ENCODE results near the gene KNTC1. TPM values are rescaled to one million over a fixed set of nuclear protein-coding genes. Genes with fewer than 3 reads are reported as not detected.

Gene KNTC1
- total and polyA plus RNA-seq, 11 donors, result 2.1 to 10.4 (median 2.8) TPM

- intact Hi-C loops (cut with DNase I), result loop anchor here in 4 of 10 donors (2.0 to 5.0 kb wide), 3 partner anchors 23 to 251 kb away; partner anchors contain the start of genes KNTC1 (in 2 of the 4), RSRC2 (in 2 of the 4) and DENR (in 1 of the 4)
- H3K4me1 ChIP-seq, result peaks cover 0 to 36% (median 28%) of the 10 kb centered on the region in 12 donors
- H3K36me3 ChIP-seq, result peaks cover 0 to 57% (median 43%) of the 10 kb centered on the region in 9 donors
- 82 to 89% (median 87%) methylated on average over 9 of the region's 9 CpGs for WGBS, 4 donors
- peak overlapping the region in 10 of 12 donors; percentile 84 to 100 (median 96) for H3K27ac ChIP-seq
- no peaks in the 10 kb centered on the region for H3K9me3 ChIP-seq
- TF ChIP-seq POLR2A (IDR thresholded peaks at IDR 0.05), result no peak
- TF ChIP-seq CTCF (IDR thresholded peaks at IDR 0.05), result no peak
- H3K4me3 ChIP-seq, result peak overlapping the region in 9 of 12 donors; percentile 67 to 95 (median 78)
- DNase-seq, result no peak
- no peaks in the 10 kb centered on the region for H3K27me3 ChIP-seq
- ATAC-seq, result no peak
These were observed 25.5 kb upstream of the KNTC1 start for GRCh38 chr12:122501489-122501989.

DNA sequence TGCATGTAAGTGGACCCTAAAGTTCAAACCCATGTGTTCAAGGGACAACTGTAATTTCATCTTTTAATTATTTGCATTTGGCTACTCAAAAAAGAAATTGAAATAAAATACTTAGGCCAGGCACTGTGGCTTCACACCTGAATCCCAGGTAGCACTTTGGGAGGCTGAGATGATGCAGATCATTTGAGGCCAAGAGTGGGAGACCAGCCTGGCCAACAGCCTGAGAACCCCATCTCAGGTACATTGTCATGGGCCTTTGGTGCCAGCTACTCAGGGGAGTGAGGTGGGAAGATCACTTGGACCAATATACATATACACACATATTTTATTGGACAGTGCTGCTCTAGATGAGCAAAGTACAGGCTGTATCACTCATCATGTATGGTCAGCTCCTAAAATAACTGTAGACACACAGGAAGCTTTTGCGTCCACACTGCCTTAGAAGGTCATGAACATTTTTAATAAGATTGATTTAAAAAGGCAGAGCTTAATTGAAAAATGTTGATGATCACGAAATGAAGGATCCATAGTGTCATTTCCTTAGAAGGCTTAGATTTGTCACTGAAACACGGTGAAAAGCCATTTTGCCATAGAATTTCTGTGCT, 23.8 kb upstream of the KNTC1 start:
- DNase-seq, result no peak
- intact Hi-C loops (cut with DNase I), result loop anchor here in 1 of 10 donors (5.0 kb wide), 1 partner anchor 249 kb away; the partner anchor contains the start of gene DENR
- Histone ChIP-seq H3K36me3 (peaks cover 0 to 63% (median 57%) of the 10 kb centered on the region in 9 donors), H3K27ac (no peak overlapping the region), H3K4me3 (no peak overlapping the region), H3K4me1 (peaks cover 0 to 29% (median 19%) of the 10 kb centered on the region in 12 donors), H3K27me3 (no peaks in the 10 kb centered on the region), H3K9me3 (no peaks in the 10 kb centered on the region)
- TF ChIP-seq CTCF (IDR thresholded peaks at IDR 0.05) (no peak), POLR2A (IDR thresholded peaks at IDR 0.05) (no peak)
- no peak for ATAC-seq
- WGBS, 4 donors, result 78 to 85% (median 83%) methylated on average over 3 of the region's 3 CpGs

DNA sequence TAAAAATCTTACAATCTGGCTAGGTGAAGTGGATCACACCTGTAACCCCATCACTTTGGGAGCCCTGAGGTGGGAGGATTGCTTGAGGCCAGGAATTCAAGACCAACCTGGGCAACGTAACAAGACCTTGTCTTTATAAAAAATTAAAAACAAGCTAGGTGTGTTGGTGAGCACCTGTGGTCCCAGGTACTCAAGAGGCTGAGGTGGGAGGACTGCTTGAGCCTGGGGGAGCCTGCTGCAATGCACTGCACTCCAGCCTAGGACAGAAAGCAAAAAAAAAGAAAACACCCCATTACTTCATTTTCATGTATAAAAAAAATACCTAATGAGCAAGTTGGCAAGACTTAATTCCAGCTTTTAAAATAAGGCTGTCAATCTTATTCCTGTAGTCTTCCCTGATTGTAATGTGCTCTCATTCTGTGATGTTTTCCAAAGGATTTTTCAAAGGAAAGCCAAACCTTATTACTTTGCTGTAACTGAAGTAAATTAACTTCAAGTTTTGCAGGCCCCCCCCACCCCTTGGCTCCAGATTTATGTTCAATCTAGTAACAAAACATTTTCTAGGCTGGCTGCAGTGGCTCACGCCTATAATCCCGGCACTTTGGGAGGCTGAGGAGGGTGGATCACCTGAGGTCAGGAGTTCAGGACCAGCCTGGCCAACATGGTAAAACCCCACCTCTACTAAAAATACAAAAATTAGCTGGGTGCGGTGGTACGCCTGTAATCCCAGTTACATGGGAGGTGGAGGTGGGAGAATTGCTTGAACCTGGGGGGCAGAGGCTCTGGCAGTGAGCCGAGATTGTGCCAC, 23.1 kb upstream of the KNTC1 start:
- Histone ChIP-seq H3K9me3 (no peaks in the 10 kb centered on the region), H3K27me3 (no peaks in the 10 kb centered on the region), H3K36me3 (peaks cover 0 to 70% (median 64%) of the 10 kb centered on the region in 9 donors), H3K4me1 (peaks cover 0 to 22% (median 12%) of the 10 kb centered on the region in 12 donors), H3K27ac (no peak overlapping the region), H3K4me3 (no peak overlapping the region)
- 78 to 82% (median 78%) methylated on average over 6 of the region's 6 CpGs for WGBS, 4 donors
- no peak for TF ChIP-seq CTCF (IDR thresholded peaks at IDR 0.05)
- TF ChIP-seq POLR2A (IDR thresholded peaks at IDR 0.05), result no peak
- intact Hi-C loops (cut with DNase I), result loop anchor here in 2 of 10 donors (2.0 to 5.0 kb wide), 2 partner anchors 19 to 248 kb away; partner anchors contain the start of gene DENR (in 1 of the 2)
- DNase-seq (no peak), ATAC-seq (no peak)

All from heart left ventricle (tissue), 16 donors.